Right renal cortex interstitium (tissue), 3 donors: ENCODE measurements around the gene STPG2. TPM values are rescaled to one million over a fixed set of nuclear protein-coding genes. Genes with fewer than 3 reads are reported as not detected.

ENCODE experiments used
- DNase-seq, 3 donors: peaks; one replicate each; pipeline ENCODE4 v3.0.0-alpha.2; 2013; ENCODE audit warnings: low read depth in 3 of 3, low spot score in 2 of 3
- polyA plus RNA-seq, 3 donors: library from polyadenylated mRNA; unstranded; fragments of 120-200 nt; gene quantifications; one replicate each; pipeline ENCODE4 v1.2.1, GENCODE V29; 2013; ENCODE audit not compliant: insufficient read length in 3 of 3

STPG2 gene
- under 1 TPM; 0.40 to 0.72 (median 0.68) TPM for polyA plus RNA-seq

DNA sequence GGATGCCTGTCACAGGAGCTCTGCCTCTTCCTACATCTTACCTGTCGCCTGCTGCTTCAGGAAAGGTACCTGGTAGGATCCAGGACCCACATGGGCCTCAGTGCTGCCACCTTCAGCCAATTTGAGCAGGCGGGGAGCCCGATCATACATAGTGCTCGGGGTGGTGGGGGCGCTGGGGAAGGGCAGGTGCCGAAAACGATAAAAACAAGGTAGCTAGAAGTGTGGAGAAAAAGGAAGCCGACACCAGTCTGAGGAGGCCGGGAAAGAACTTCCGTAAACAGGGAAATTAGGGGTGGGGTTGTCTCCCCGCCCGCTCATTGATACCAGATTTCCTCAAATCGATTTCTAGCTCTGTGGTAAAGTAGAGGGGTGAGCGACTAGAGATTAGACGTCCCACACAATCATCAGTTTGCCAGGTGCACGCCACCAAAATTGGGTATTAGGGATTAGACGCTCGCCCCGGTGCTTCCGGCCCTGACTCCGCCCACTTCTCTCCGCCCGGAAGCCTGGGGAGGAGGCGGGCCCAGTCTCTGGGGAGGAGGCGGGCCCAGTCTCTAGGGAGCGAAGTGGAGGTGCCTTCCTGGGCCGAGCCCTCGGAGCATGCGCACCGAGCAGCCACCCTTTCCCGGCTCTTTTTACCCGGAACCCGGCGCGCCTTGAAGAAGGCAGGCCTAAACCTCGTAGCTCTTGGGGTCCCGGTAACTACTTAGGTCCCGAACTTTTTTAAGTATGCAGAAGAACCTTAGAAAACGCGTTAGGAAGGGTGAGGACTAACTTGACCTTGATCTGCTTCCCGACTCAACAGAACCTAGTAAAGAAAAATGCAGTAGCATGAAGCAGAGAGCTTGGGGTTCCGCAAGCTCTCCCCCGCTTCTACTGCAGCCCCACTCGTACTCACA lies at the start of gene STPG2:
Gene STPG2 (minus strand): TSS at position 476 of the 899 bp plus-strand sequence.
- peak; percentile 57 to 82 (median 70) for DNase-seq

DNA sequence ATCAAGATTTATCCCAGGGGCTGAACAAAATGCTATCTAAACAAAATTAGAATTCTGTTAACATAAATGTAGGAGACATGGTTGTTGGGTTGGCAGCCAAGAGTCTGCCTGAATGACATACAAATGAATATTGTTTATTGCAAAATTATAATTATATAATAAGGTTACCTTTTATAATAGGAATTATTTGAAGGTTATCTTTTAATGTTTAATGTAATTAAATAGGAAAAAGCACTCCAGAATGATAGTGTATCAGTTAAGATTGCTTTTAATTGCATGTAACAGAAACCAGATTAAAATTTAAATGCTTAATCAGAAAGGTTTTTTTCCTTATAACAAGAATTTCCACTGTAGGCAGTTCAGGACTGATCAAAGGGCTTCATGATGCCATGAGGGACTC lies 42.0 kb upstream of the STPG2 start:
- no peak for DNase-seq

DNA sequence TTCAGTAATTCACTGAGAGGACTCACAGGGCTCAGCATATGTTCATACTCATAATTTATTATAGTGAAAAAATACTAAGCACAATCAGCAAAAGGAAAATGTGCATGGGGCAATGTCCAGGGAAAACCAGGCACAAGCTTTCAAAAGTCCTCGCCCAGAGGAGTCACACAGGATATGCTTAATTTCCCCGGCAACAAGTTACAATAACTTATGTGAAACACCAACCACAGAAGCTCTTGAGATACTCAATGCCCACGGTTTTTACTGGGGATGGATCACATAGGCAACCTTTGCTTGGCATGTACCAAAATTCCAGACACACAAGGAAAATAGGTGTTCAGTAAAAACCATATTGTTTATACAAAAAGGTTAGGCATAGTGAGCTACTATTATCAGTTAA lies 38.5 kb upstream of the STPG2 start:
- DNase-seq, result no peak

DNA sequence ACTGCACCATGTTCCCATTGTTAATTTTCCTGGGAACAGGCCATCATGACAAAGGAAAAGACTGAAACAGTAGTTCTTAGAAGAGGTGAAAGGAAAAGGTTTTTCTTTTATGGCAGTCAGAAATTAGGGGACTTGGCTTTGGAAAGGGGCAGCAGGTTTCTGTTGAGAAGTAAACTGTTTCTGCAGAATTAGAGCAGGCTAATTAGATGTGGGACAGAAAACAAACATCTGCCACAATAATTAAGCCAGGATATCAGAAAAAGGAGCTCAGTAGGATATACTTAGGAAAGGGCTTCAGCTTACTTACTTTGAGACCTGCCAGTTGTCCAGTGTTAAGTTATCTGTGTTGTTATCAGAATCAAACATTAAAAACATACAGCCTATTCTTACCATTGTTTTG lies 36.7 kb upstream of the STPG2 start:
- DNase-seq, result no peak

DNA sequence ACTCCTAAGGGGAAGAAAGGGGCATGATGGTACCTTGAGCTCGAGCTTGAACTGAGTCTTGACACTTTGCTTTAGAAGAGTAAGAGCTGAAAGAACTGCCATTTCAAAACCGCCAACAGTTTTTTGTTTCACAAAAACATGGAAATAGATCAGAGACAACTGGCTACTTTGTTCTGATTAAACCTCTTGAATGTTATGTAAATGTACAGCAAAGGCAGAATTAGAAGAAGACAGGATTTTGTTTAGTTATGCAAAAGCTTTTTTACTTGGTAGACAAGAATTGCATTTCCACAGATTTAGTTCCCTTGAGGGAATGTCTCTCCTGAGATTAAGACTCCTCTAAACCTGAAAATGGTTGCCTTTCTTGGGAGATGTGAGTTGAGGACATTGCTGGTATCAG lies 33.3 kb upstream of the STPG2 start:
- DNase-seq, result no peak

DNA sequence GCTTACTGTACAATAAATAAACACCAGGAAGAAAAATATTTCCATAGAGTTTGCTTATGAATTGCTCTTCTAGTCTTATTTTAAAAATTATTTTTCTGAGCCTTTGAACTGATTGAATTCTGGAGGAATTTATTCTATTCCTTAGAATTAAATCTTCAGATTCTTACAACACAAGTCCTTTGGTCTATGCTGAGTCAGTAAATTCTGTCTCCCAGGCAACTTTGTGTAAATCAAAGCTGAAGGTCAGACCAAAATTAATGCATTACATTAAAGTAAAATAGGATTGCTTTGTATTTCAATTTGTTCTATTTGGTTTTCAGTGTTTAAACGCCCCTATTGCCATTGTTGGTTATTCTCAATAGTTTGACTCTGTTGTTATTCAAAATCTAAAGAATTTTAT lies 26.8 kb upstream of the STPG2 start:
- no peak for DNase-seq

DNA sequence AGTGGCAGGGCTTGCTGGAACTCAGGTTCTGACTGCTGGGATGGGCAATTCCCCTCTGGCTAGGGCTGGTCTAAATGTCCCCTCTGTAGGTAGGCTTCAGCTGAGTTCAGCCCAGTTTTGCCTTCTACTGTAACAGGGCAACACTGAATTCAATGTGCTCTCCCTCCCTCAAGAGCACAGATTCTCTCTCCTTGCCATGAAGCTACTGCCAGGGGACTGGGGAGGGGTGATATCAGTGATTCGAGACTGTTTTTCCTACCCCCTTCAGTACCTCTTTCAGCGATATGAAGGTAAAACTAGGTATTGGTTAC lies 23.4 kb upstream of the STPG2 start:
- DNase-seq, result no peak

DNA sequence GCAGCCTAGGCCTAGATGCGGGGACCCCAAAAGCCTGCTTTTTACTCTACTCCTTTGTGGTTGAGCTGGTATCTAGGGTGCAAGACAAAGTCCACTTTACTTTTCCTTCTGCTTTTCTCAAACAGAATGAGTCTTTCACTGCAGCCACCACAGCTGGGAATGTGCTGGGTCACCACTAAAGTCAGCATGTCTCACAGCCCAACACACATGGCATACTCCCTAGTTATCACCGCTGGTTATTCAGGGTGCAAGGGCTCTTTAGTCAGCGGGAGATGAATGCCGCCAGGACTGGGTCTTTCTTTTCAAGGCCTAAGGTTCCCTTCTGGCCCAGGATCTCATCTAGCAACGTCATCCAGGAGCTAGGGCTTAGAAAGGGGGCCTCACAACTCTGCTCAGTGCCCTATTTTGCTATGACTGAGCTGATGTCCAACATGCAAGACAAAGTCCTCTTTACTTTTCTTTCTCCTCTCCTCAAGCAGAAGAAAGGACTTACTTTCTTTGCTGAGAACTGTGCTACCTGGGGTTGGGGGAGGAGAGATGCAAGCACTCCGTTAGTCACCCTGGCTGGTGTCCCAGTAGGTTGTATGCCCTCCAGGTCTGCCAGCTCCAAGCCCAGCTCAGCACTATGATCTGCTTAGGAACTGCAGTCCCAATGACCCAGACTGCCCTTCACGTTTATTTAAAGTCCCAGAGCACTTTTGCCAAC lies 22.9 kb upstream of the STPG2 start:
- DNase-seq, result no peak

DNA sequence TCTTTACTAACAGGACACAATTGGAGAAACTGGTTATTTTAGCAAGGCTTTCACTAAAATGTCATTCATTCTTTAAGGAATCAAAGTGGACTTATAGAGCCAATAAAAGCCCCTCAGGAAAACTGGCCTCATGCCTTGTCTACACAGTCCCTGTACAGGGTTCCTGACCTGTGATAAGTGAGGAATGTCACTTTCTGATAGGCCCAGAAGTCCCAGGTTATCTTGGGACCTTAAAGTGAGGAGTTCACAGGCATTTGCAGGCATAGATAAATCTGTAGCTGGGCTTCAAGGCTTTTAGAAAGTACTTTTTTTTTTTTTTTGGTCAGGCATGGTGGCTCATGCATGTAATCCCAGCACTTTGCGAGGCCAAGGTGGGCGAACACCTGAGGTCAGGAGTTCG lies 19.4 kb upstream of the STPG2 start:
- DNase-seq, result no peak

DNA sequence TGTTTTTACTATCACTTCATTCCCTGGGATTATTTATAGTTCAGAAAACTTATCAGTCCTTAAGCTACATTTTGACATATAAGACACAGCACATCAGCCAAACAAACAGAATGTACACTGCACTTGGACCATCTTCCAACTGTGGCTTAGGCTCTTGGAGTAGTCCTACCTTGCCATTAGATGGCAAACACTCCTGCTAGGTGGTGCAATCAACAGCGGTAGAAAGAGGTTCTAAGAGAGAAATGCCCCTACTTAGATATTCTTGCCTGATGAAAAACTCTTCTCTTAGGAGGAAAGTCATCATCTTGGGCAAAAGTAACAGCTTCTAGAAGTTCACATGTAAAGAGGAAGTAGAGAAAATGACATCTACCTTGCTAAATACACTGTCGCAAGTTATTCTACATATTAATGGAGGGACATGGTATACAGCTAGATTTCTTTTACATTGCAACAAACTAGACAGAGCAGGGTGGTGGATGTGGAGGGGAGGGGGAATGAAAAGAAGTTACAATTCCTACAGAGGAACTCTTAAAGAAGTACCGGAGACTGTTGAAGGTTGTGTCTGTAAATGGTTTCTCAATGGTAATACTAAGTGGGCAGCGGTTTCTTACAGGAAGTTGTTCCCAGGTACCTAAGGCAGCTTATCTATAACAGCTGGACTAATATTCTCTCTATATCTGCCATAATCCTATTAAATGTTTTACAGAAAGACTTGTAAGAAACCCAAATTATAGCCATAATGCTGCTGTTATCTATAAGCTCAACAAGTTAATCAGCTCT lies 8.1 kb upstream of the STPG2 start:
- no peak for DNase-seq

DNA sequence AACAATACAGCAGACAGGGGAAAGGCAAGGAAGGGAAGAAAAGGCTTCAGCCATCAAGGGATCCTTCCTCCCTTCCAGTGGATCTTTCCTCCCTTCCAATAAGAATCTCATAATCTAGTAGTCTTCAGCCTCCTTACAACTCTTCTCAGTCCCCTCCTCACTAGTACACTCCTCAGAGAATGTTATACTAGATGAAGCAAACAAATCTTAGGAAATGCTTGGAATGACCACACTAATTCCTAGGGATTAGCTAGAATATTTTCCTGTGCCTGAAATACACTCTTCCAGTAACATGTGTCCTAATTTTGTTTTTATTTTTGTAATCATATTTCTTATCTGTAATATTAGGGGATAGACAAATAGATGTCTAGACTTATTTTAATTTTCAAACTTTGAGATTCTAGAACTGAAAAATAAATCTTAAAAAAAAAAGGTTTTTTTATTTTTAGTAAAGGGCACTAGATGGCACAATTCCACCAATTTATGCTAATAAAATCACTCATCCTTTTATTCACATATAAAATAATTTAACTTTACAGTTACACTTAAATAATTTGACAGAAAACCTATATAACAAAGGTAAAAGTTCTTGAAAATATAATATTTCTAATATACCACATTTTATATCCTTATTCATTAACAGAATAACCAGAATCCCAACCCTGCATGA lies 7.0 kb upstream of the STPG2 start:
- DNase-seq, result no peak

DNA sequence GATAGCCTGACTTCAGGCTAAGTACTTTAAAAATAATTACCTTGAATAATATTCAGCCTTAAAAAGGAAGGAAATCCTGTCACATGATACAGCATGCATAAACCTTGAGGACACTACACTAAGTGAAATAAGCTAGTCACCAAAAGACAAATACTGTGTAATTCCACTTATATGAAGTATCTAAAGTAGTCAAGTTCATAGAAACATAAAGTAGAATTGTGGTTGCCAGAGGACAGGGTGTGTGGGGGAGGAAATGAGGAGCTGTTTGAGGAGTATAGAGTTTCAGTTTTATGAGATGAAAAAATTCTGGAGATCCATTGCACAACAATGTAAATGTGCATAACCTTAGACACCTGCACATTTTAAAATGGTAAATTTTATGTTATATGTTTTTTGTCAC lies 5.6 kb upstream of the STPG2 start:
- DNase-seq, result no peak

DNA sequence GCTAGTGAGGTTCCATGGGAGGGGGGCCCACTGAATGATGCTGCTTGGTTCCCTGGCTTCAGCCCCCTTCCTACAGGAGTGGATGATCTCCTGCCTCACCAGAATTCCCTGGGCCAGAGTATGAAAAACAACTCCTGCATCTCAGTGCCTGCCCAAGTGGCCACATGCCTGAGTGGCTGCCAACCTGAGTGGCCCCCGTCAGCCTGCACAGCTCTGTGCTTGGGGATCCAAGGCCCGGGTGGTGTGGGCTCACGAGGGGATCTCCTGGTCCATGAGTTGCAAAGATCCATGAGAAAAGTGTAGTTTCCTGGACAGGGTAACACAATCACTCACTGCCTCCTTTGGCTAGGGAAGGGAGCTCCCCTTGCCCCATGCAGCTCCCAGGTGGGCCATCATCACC lies 17.1 kb downstream of the STPG2 start:
- no peak for DNase-seq

DNA sequence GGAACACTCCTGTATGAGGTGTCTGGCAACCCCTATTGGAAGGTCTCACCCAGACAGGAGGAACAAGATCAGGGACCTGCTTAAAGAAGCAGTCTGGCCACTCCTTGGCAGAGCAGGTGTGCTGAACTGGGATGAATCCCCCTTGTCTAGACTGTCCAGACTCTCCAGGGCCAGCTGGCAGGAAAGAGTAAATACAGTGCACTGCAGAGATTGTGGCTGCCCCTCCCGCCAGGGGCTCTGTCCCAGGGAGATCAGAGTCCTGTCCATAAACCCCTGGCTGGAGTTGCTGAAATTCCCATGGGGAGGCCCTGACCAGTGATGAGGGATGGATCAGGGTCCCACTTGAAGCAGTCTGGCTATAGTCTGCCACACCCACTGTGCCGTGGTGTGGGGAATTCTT lies 17.7 kb downstream of the STPG2 start:
- DNase-seq, result no peak

DNA sequence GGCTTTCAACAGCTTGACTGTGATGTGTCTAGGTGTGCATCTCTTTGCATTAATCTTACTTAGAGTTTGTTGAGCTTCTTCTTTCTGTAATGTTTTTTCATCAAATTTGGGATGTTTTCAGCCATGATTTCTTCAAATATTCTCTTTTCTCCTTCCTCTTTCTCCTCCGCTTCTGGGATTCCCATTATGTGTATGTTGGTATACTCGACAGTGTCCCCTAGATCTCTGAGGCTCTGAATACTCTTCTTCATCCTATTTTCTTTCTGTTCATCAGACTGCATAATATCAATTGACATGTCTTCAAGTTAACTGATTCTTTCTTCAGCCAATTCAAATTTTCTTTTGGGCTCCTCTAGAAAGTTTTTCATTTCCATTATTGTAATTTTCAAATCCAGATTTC lies 25.9 kb downstream of the STPG2 start:
- no peak for DNase-seq

DNA sequence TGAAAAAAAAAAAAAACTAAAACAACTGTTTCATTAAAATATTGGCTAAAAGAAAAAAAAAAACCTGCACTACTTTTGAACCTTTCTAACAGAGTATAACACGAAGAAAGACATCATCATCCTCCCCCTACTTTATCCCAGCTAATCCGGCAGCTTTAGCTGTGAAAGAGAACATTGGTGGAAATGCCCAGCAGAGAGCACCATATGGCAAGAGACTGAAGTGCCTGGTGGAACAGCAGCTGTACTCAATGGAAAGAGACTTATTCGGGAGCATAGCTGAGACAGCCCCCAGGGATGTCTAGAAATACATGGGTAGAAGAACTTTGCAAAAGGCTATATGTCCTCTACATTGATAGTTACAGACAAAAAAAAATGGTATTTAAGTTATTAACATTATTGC lies 30.3 kb downstream of the STPG2 start:
- DNase-seq, result no peak

DNA sequence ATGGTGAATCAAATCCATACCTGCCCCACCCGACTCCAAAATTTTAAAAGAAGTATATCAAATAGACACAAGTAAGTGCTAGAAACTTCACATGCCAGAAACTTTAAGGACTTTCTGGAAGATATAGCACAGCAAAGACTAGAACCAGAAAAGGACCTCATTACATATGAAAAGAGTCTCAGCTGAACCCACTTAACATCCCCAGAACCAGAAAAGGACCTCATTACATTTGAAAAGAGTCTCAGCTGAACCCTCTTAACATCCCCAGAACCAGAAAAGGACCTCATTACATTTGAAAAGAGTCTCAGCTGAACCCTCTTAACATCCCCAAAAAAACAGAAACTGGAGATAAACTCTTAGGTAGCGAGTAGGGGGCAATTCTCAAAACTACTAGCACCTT lies 32.3 kb downstream of the STPG2 start:
- no peak for DNase-seq

DNA sequence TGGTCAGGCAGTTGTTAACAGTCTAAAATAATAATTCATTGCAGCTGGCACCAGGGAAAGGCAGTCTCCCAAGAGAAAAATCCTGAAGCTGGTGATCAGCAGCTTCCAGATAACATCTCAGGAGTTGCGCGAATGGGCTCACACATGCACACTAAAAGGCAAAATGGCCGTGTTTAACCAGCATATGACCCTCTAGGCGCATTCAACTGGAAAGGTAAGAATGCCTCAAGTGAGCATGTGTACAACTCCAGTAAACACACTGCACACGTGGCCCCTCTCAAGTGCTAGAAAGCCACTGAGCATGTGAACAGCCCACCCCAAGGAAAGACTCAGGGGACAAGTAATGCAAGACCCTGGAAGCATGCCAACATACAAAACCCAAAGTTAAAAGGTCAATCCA lies 33.1 kb downstream of the STPG2 start:
- no peak for DNase-seq

DNA sequence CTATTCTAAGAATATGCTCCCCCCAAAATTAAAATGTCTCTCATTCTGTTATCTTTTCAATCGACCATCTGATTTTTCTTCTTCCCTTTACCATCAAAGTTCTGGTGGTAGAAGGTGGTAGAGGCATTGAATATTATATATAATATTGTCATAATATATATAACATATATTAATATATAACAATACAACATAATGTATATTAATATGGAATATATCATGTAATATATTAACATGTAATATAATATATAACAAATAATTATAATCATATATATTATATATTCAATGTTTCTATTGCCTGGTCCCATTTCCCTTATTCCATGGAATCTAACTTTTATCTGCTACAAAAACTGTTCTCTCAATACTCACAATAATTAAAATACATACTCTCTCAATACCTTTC lies 40.6 kb downstream of the STPG2 start:
- no peak for DNase-seq

DNA sequence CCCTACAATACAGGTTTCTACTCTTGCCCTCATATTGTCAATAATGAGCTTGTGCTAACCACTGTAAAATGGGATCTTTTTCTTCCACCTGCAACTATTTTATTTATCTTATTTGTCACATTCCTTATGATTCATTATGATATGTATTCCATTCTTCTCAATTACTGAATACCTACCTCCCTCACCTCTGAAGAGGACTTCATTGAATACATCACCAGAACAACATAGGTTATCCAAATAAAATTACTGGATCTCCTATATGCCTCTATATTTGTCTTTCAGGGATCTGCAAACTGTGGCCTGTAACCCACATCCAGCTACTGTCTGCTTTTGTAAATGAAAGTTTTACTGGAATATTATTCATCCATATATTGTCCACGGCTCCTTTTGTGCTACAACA lies 41.3 kb downstream of the STPG2 start:
- DNase-seq, result no peak

DNA sequence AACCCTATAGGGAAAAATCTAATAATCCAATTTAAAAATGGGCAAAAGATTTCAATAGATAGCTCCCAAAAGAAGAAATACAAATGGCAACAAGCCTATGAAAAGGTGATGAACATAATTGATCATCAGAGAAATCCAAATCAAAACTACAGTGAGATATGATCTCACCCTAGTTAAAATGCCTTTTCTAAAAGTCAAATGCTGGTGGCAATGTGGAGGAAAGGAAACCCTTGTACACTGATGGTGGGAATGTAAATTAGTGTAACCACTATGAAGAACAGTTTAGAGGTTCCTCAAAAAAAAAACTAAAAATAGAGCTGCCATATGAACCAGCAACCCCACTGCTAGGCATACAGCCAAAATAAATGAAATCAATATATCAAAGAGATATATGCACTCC lies 44.5 kb downstream of the STPG2 start:
- no peak for DNase-seq
